ENCODE measurements around the gene SMOC1.
A peak's percentile ranks its signal among the peaks of the same experiment; 100 is the strongest.

Gene SMOC1

GRCh38 chr14:69861025-69861569 is 18.1 kb upstream of the SMOC1 start:
- no peak for DNase-seq

GRCh38 chr14:69863083-69863482 is 16.1 kb upstream of the SMOC1 start:
- no peak for DNase-seq

GRCh38 chr14:69865701-69866365 is 13.4 kb upstream of the SMOC1 start:
- DNase-seq, result no peak

GRCh38 chr14:69868363-69868963 is 10.8 kb upstream of the SMOC1 start:
- no peak for DNase-seq

GRCh38 chr14:69870613-69871012 is 8.6 kb upstream of the SMOC1 start:
- no peak for DNase-seq

GRCh38 chr14:69873877-69874780 is 5.1 kb upstream of the SMOC1 start:
- no peak for DNase-seq

GRCh38 chr14:69876221-69876847 is 2.9 kb upstream of the SMOC1 start:
- DNase-seq, result no peak

GRCh38 chr14:69876848-69877306 is 2.3 kb upstream of the SMOC1 start:
- DNase-seq, result no peak

GRCh38 chr14:69877492-69877891 is 1.7 kb upstream of the SMOC1 start:
- DNase-seq, result peak in 10 of 51 donors; percentile 4 to 37 (median 15)

GRCh38 chr14:69878251-69878650 is 965 bp upstream of the SMOC1 start:
- no peak for DNase-seq

- peak in 6 of 51 donors; percentile 11 to 16 (median 13) for DNase-seq
Observed at GRCh38 chr14:69880044-69880487, 850 bp downstream of the SMOC1 start.

- DNase-seq, result no peak
Observed at GRCh38 chr14:69880893-69881292, 1.7 kb downstream of the SMOC1 start.

GRCh38 chr14:69882116-69882864 is 3.1 kb downstream of the SMOC1 start:
- DNase-seq, result no peak

- DNase-seq, result no peak
Observed at GRCh38 chr14:69882915-69883314, 3.7 kb downstream of the SMOC1 start.

GRCh38 chr14:69886453-69887242 is 7.4 kb downstream of the SMOC1 start:
- no peak for DNase-seq

- no peak for DNase-seq
Observed at GRCh38 chr14:69887740-69888657, 8.8 kb downstream of the SMOC1 start.

- DNase-seq, result peak in 9 of 51 donors; percentile 8 to 47 (median 24)
Observed at GRCh38 chr14:69891422-69891821, 12.2 kb downstream of the SMOC1 start.

GRCh38 chr14:69895109-69895508 is 15.9 kb downstream of the SMOC1 start:
- DNase-seq, result no peak

GRCh38 chr14:69896080-69896479 is 16.9 kb downstream of the SMOC1 start:
- DNase-seq, result no peak
